SK-MEL-5 (cell line): ENCODE results near the gene DYRK1A. TPM values are rescaled to one million over a fixed set of nuclear protein-coding genes. Genes with fewer than 3 reads are reported as not detected.
A peak's percentile ranks its signal among the peaks of the same experiment; 100 is the strongest.

Experiments
- DNase-seq: peaks from one replicate; pipeline ENCODE4 v3.0.0-alpha.2; 2016; ENCODE audit warnings: low read depth, low spot score
- in situ Hi-C: cut with HindIII; loops from 2 replicates; pipeline ENCODE4 v1.10.0; 2016; ENCODE audit warnings: low sequenced_read_pairs, high pct_unique_total_duplicates, low pct_unique_long_range_greater_than_20kb
- total RNA-seq: library from RNA; depleted of rRNA; stranded (reverse); fragments of >200 nt; shearing (Covaris generic); gene quantifications from 2 replicates; pipeline ENCODE4 v1.2.3, GENCODE V29; 2014

The DYRK1A gene
- total RNA-seq, 1 experiment from 2014 or later = 43.9 TPM

DNA sequence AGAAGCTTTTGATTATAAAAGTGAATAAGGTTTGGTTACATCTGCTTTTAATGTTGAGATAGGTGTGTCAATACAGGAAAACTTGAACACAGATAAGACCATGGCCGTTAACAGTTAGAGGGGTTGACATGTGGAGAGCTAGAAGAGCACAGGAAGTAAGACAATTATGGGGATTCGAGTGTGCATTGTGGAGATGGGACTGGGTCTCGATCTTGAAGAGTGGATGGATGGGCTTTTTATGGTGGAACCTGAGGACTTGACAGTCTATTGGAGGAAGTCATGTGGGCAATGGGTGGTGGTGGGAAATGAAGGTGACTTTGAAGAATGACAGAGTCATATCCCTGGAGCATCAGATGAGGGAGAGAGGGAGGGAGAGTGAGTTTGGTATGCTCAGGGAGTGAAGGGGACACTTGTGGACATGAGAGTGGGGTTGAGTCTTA is 12.1 kb downstream of the DYRK1A start:
- DNase-seq = no peak
- in situ Hi-C loops = no loop called here

GRCh38 chr21:37380349-37381323 is 14.1 kb downstream of the DYRK1A start:
- in situ Hi-C loops = no loop called here
- no peak for DNase-seq

- in situ Hi-C loops = no loop called here
- no peak for DNase-seq
Observed at GRCh38 chr21:37381883-37382585, 15.5 kb downstream of the DYRK1A start.

DNA sequence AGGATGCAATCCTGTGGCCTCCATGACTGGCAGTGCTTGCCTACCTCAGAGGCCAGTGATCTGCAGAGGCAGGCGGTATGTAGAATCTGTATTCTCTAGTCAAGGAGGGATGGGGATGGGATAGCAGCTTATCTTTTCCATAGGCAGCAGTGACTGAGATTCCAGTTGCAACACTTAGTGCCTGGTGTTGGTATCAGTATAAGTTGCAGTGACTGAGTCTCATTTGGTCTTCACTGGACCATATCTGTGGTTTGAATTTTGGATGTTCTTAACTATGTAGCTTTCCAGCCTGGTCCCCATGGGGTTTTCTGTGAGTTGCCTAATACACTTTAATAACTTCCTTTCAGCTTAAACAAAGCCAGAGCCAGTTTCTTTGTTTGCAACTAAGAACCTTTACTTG is 16.5 kb downstream of the DYRK1A start:
- no peak for DNase-seq
- in situ Hi-C loops = no loop called here

DNA sequence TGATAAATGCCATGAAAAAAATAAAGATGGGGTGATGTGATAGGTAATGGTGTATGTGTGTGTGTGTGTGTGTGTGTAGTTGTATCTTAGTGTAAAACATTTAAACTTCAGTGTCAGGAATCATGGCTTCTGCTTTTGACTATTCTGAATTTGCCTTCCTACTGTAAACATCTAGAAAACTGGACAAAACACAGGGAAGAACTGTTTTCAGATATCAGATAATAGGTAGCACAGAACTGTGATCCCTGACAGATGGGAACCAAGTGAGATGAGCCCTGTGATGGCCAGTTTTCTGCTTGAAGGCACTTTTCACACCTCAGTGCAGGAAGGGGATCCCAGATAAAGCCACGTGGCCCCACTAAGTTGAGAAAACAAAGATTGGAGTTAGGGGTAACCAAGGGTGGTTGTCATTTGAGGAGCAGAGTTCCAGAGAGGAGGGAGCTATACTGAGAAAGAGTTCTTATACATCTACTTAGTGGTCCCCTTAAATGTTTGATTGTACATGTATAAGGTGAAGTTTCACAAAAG is 17.3 kb downstream of the DYRK1A start:
- in situ Hi-C loops = no loop called here
- no peak for DNase-seq

DNA sequence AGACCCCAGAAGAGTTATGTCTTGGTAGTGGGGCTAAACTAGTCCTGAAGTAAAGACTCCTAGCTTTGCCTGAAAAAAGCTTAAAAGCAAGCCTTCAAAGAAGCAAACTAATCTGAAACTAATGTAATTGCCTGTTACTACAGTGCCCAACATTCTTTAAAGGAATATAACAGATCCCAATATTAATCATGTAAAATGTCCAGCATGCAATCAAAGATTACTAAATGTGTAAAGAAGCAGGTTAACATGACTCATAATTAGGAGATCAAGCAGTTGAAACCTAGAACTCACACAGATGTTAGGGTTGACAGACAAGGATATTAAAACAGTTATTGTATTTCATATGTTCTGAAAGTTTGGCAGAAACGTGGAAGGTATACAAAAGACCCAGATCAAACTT is 17.8 kb downstream of the DYRK1A start:
- in situ Hi-C loops = no loop called here
- no peak for DNase-seq

DNA sequence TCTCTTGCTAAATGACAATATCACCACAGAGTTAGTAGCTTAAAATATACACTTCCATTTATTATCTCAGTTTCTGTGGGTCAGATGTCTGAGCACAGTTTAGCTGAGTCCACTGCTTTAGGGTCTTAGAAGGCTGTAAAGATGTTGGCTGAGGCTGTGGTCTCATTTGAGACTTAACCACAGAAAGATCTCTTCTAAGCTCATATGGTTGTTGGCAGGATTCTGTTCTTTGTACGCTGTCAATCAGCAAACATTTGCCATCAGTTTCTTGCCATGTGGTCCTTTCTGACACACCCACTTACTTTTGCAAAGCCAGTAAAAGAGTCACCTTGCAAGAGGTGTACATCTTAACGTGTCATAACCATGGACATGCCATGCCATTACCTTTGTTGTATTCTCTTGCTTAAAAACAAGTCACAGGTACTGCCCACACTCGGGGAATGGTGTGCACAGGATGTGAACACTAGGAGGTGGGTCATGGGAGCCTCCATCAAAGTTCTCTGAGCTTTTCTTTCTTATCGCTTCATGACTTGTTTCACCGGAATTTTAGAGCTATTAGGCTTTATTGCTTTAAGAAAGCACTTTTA is 18.7 kb downstream of the DYRK1A start:
- no peak for DNase-seq
- in situ Hi-C loops = no loop called here

- in situ Hi-C loops = no loop called here
- no peak for DNase-seq
Observed at GRCh38 chr21:37386151-37386550, 19.6 kb downstream of the DYRK1A start.

GRCh38 chr21:37389456-37389855 is 22.9 kb downstream of the DYRK1A start:
- no peak for DNase-seq

DNA sequence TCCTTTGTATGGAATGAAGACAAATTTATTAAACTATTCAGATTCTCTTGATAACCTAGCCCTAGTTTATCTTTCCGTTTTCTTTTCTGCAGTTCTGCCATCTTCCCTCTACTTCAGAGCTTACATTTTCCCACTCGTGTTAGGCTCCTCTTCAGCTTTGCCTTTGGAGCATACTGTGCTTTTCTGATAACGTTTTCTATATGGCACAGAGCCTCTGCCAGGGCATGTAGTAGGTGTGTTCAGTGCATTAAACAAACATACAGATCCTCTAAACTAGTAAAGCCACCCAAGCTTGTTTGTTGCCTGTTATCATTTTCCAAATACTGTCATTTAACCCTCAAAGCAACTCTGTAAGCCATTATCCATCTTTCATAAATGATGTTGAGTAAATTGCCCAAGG is 25.1 kb downstream of the DYRK1A start:
- no peak for DNase-seq
- in situ Hi-C loops = no loop called here

More at GRCh38 chr21:37389456-37389855, 22.9 kb downstream of the DYRK1A start:
- in situ Hi-C loops = no loop called here

DNA sequence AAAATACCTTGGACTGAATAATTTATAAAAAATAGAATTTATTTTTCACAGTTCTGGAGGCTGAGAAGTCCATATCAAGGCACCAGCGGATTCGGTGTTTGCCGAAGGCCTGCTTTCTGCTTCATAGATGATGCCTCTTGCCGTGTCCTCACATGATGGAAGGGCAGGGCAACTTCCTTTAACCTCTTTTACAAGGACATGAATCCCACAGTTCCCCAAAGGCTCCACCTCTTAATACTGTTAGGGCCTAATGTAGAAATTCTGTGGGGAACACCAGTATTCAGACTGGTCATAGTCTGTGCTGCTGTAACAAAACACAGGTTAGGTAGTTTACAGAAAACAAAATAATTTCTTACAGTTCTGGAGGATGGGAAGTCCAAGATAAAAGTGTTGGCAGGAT is 25.9 kb downstream of the DYRK1A start:
- no peak for DNase-seq
- in situ Hi-C loops = no loop called here

GRCh38 chr21:37393030-37393429 is 26.5 kb downstream of the DYRK1A start:
- DNase-seq = no peak
- in situ Hi-C loops = no loop called here

GRCh38 chr21:37393786-37394185 is 27.2 kb downstream of the DYRK1A start:
- in situ Hi-C loops = no loop called here
- no peak for DNase-seq

DNA sequence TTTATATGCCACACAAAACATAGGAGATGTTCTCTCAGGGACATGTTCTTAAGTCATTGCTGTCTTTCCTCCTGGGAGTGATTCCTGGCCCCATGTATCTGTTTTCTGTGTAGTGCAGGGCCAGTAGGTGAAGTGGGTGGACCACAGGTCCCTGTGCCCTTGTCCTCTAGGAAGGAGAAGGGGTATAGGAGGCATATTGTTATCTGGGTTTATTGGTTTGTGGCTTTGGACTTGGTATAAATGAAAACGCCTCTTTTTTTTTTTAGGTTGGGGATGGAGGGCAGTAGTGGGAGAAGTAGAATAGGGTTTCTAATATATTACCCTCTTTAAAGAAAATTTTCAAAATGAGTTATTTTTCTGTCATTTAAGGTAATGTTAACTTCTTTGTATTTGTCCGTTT is 29.4 kb downstream of the DYRK1A start:
- no peak for DNase-seq
- in situ Hi-C loops = no loop called here

- DNase-seq = no peak
- in situ Hi-C loops = no loop called here
Observed at GRCh38 chr21:37396855-37397254, 30.3 kb downstream of the DYRK1A start.

DNA sequence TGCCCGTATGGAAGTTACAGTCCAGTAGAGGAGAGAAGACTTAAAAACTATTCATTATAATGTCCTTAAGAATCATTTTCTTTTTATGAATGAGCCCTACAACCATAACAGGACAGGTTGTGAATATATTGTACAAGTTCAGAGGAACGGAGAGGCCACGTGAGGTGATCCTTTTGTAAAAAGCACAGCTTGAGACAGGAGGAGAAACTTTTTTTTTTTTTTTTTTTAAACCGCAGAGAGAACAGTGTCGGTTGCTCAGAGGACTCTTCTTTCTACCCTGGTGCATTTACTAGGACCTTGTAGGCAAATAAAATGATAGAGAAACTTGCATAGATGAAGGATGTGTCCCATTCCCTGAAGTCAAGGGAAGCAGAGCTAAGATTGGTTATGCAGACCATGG is 32.1 kb downstream of the DYRK1A start:
- DNase-seq = peak; percentile 26
- in situ Hi-C loops = no loop called here

DNA sequence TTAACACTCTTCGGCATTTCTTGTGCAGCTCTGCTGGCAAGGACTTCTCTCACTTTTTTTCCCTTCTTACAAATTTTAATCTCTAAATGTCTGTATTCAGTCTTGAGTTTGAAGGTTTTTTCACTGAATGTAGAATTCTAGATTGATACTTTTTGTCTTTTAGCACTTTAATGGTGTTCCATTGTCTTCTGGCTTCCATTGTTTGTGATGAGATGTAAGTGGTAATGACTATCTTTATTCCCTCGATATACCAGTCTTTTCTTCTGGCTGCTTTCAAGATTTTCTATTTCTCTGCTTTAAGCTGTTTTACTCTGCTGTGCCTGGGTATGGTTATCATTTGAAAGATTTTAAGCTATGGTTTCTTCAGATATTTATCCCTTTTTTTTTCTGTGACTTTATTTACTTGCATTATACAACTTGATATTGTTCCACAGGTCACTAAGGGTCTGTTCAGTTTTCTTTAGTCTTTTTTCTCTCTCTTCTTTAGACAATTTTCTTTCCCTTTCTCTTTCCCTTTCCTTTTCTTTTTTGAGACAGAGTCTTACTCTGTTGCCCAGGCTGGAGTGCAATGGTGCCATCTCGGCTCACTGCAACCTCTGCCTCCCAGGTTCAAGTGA is 35.8 kb downstream of the DYRK1A start:
- in situ Hi-C loops = no loop called here
- no peak for DNase-seq

- no peak for DNase-seq
- in situ Hi-C loops = no loop called here
Observed at GRCh38 chr21:37405629-37406028, 39.1 kb downstream of the DYRK1A start.
